ENCODE data around the gene WNT7B.

WNT7B gene

GRCh38 chr22:45919504-45920286, 57.3 kb downstream of the WNT7B start (continued):
- no peak for TF ChIP-seq CSRNP3 (CRISPR knock-in tag; IDR thresholded peaks at IDR 0.05)
- no peak for TF ChIP-seq TSHZ2 (CRISPR knock-in tag; IDR thresholded peaks at IDR 0.05)
- TF ChIP-seq RARB (CRISPR knock-in tag; IDR thresholded peaks at IDR 0.05), result no peak
- no peak for TF ChIP-seq ARNTL (CRISPR knock-in tag; IDR thresholded peaks at IDR 0.05; ENCODE audit: borderline replicate concordance, low read depth)

GRCh38 chr22:45918459-45919370, 58.2 kb downstream of the WNT7B start:
- TF ChIP-seq CSRNP3 (CRISPR knock-in tag; IDR thresholded peaks at IDR 0.05), result no peak
- TF ChIP-seq OSR1 (CRISPR knock-in tag; IDR thresholded peaks at IDR 0.05), result no peak
- TF ChIP-seq BACH2 (CRISPR knock-in tag; IDR thresholded peaks at IDR 0.05; ENCODE audit: borderline replicate concordance), result no peak
- TF ChIP-seq PPARA (CRISPR knock-in tag; IDR thresholded peaks at IDR 0.05; ENCODE audit: borderline replicate concordance), result no peak
- no peak for TF ChIP-seq CREB5 (CRISPR knock-in tag; IDR thresholded peaks at IDR 0.05; ENCODE audit: low read depth)
- no peak for TF ChIP-seq PATZ1 (CRISPR knock-in tag; IDR thresholded peaks at IDR 0.05; ENCODE audit: borderline replicate concordance)
- TF ChIP-seq ZFP3 (CRISPR knock-in tag; IDR thresholded peaks at IDR 0.05), result no peak
- TF ChIP-seq ZNF565 (CRISPR knock-in tag; conservative IDR thresholded peaks at IDR 0.05; ENCODE audit: low read depth), result no peak
- no peak for TF ChIP-seq RARB (CRISPR knock-in tag; IDR thresholded peaks at IDR 0.05)
- TF ChIP-seq ZNF70 (CRISPR knock-in tag; IDR thresholded peaks at IDR 0.05), result no peak
- TF ChIP-seq SNAI2 (CRISPR knock-in tag; IDR thresholded peaks at IDR 0.05), result no peak
- TF ChIP-seq CSDC2 (CRISPR knock-in tag; IDR thresholded peaks at IDR 0.05), result no peak
- TF ChIP-seq POU6F1 (CRISPR knock-in tag; IDR thresholded peaks at IDR 0.05; ENCODE audit: borderline replicate concordance, low read depth), result no peak
- TF ChIP-seq GLIS3 (CRISPR knock-in tag; IDR thresholded peaks at IDR 0.05), result no peak
- no peak for TF ChIP-seq TCF4 (CRISPR knock-in tag; IDR thresholded peaks at IDR 0.05; ENCODE audit: borderline replicate concordance)
- TF ChIP-seq ZC3H10 (CRISPR knock-in tag; IDR thresholded peaks at IDR 0.05), result no peak
- no peak for TF ChIP-seq TSHZ2 (CRISPR knock-in tag; IDR thresholded peaks at IDR 0.05)
- TF ChIP-seq ARNTL (CRISPR knock-in tag; IDR thresholded peaks at IDR 0.05; ENCODE audit: borderline replicate concordance, low read depth), result no peak
- ATAC-seq, result no peak; the same call in 2 of the 3 replicates
